Hepatocyte (in vitro differentiated cells): ENCODE measurements around the gene TRNT1. TPM values are rescaled to one million over a fixed set of nuclear protein-coding genes. Genes with fewer than 3 reads are reported as not detected.
A peak's percentile ranks its signal among the peaks of the same experiment; 100 is the strongest.

Experiments used
- DNase-seq: peaks from one replicate; pipeline ENCODE4 v3.0.0-alpha.2; 2016; ENCODE audit warnings: low spot score
- H2AFZ ChIP-seq: fragments of 200-600 bp; sonication (generic); 2 replicates; pipeline ENCODE4 v1.6.0; 2016; ENCODE audit warnings: antibody characterized with exemption, mild to moderate bottlenecking
- H3K27ac ChIP-seq: fragments of 200-600 bp; sonication (generic); 2 replicates; pipeline ENCODE4 v1.5.1; 2016; ENCODE audit warnings: mild to moderate bottlenecking
- H3K27me3 ChIP-seq: fragments of 200-600 bp; sonication (generic); 2 replicates; pipeline ENCODE4 v1.6.1; 2016
- H3K36me3 ChIP-seq: fragments of 200-600 bp; sonication (generic); replicated peaks from 2 replicates; pipeline ENCODE4 v1.5.1; 2016; ENCODE audit warnings: low read depth; ENCODE audit not compliant: insufficient read depth
- H3K4me1 ChIP-seq: fragments of 200-600 bp; sonication (generic); 2 replicates; pipeline ENCODE4 v1.5.1; 2016; ENCODE audit warnings: mild to moderate bottlenecking, moderate library complexity; ENCODE audit not compliant: insufficient read depth
- H3K4me2 ChIP-seq: fragments of 200-600 bp; sonication (generic); 2 replicates; pipeline ENCODE4 v1.6.0; 2016
- H3K4me3 ChIP-seq: fragments of 200-600 bp; sonication (generic); 2 replicates; pipeline ENCODE4 v1.5.1; 2016; ENCODE audit warnings: mild to moderate bottlenecking
- H3K79me2 ChIP-seq: fragments of 200-600 bp; sonication (generic); 2 replicates; pipeline ENCODE4 v1.6.0; 2017; ENCODE audit warnings: mild to moderate bottlenecking
- H3K9me2 ChIP-seq: fragments of 200-600 bp; sonication (generic); replicated peaks from 2 replicates; pipeline ENCODE4 v1.6.0; 2017; ENCODE audit warnings: mild to moderate bottlenecking; ENCODE audit not compliant: insufficient read depth
- H3K9me3 ChIP-seq: fragments of 200-600 bp; sonication (generic); 2 replicates; pipeline ENCODE4 v1.5.1; 2016; ENCODE audit warnings: low read depth, mild to moderate bottlenecking
- H4K20me1 ChIP-seq: fragments of 200-600 bp; sonication (generic); 2 replicates; pipeline ENCODE4 v1.6.0; 2016; ENCODE audit warnings: mild to moderate bottlenecking; ENCODE audit not compliant: insufficient read depth, poor library complexity, severe bottlenecking
- EZH2 ChIP-seq: fragments of 200-600 bp; sonication (generic); IDR thresholded peaks from 2 replicates; pipeline ENCODE4 v1.6.1; 2016; ENCODE audit warnings: antibody characterized with exemption, mild to moderate bottlenecking, borderline replicate concordance
- EZH2phosphoT487 ChIP-seq: fragments of 200-600 bp; sonication (generic); IDR thresholded peaks from one replicate; pipeline ENCODE4 v1.6.1; 2018; ENCODE audit warnings: antibody characterized with exemption, mild to moderate bottlenecking, low read depth, moderate library complexity; ENCODE audit not compliant: unreplicated experiment, severe bottlenecking
- WGBS: methylation state at CpG from one replicate; pipeline ENCODE4 v1.1.6; 2016; ENCODE audit warnings: low lambda C conversion rate; ENCODE audit errors: missing lambda C conversion rate; 5-methylcytosine and 5-hydroxymethylcytosine counted together
- polyA plus RNA-seq: library from polyadenylated mRNA; unstranded; fragments of >200 nt; fragmentation: Nextera tagmentation; extraction: Ambion mirVana; gene quantifications from 2 replicates; pipeline ENCODE4 v1.2.1, GENCODE V29; 2016
- total RNA-seq: library from RNA; depleted of rRNA; stranded (reverse); fragments of >200 nt; gene quantifications from 2 replicates; pipeline ENCODE4 v1.2.3, GENCODE V29; 2014
- TF ChIP-seq, protein P1 (sequence below): fragments of 200-600 bp; sonication (generic); IDR thresholded peaks from 2 replicates; pipeline ENCODE4 v1.5.1; 2016; ENCODE audit warnings: antibody characterized with exemption, mild to moderate bottlenecking; ENCODE audit not compliant: poor library complexity

Gene TRNT1
- total and polyA plus RNA-seq, 2 experiments from 2014 or later: 26.0 to 27.5 TPM

- Histone ChIP-seq H3K9me2 (no peaks in the 10 kb centered on the region), H3K9me3 (no peaks in the 10 kb centered on the region), H3K4me1 (no peaks in the 10 kb centered on the region), H3K27me3 (peaks cover 3% of the 10 kb centered on the region), H3K36me3 (no peaks in the 10 kb centered on the region), H3K4me2 (no peak overlapping the region), H3K27ac (no peak overlapping the region), H2AFZ (no peak overlapping the region), H3K79me2 (no peaks in the 10 kb centered on the region), H4K20me1 (no peaks in the 10 kb centered on the region), H3K4me3 (no peak overlapping the region)
- 50% methylated on average over 2 of the region's 2 CpGs for WGBS
- DNase-seq: no peak
- no peak for TF ChIP-seq EZH2
- TF ChIP-seq, protein P1, sequence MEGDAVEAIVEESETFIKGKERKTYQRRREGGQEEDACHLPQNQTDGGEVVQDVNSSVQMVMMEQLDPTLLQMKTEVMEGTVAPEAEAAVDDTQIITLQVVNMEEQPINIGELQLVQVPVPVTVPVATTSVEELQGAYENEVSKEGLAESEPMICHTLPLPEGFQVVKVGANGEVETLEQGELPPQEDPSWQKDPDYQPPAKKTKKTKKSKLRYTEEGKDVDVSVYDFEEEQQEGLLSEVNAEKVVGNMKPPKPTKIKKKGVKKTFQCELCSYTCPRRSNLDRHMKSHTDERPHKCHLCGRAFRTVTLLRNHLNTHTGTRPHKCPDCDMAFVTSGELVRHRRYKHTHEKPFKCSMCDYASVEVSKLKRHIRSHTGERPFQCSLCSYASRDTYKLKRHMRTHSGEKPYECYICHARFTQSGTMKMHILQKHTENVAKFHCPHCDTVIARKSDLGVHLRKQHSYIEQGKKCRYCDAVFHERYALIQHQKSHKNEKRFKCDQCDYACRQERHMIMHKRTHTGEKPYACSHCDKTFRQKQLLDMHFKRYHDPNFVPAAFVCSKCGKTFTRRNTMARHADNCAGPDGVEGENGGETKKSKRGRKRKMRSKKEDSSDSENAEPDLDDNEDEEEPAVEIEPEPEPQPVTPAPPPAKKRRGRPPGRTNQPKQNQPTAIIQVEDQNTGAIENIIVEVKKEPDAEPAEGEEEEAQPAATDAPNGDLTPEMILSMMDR: no peak
- no peak for TF ChIP-seq EZH2phosphoT487
Measured at GRCh38 chr3:3184876-3185275, 58.1 kb downstream of the TRNT1 start.

DNA sequence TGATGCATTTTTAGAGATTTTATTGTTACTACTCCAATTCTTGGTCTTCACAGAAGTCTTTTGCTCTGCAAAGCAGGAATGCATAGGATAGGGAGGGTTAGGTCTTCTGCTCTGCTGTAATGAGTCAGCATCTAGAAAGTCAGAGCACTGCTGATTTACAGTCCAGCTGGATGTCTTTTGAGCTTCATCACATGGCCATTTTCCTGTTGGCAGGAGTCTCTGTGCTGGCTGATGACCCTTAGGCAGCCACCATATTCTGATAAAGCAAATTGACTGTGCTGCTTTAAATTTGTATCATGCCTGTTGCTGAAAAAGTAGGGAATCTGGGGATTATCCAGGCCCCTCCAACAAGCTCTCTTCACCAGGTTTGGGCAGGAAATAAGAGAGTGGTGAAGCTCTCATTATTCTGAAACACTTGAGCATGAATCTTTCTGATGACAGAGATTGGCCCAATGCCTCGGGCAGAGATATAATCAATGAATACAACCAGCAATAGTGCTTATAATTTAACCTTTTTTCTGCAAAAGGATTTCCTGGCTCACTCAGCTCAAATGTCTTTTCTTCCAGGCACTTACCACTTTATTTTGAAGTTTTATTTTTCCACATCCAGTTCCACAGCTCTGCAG lies 62.5 kb downstream of the TRNT1 start:
- Histone ChIP-seq H3K9me2 (no peaks in the 10 kb centered on the region), H3K4me2 (no peak overlapping the region), H3K79me2 (no peaks in the 10 kb centered on the region), H3K27me3 (peaks cover 6% of the 10 kb centered on the region), H4K20me1 (no peaks in the 10 kb centered on the region), H3K4me3 (no peak overlapping the region), H3K36me3 (no peaks in the 10 kb centered on the region), H3K9me3 (no peaks in the 10 kb centered on the region), H2AFZ (no peak overlapping the region), H3K4me1 (no peaks in the 10 kb centered on the region), H3K27ac (no peak overlapping the region)
- 44% methylated on average over 1 of the region's 1 CpG for WGBS
- DNase-seq: peak; percentile 10
- TF ChIP-seq, protein P1: no peak
- no peak for TF ChIP-seq EZH2phosphoT487
- TF ChIP-seq EZH2: no peak

DNA sequence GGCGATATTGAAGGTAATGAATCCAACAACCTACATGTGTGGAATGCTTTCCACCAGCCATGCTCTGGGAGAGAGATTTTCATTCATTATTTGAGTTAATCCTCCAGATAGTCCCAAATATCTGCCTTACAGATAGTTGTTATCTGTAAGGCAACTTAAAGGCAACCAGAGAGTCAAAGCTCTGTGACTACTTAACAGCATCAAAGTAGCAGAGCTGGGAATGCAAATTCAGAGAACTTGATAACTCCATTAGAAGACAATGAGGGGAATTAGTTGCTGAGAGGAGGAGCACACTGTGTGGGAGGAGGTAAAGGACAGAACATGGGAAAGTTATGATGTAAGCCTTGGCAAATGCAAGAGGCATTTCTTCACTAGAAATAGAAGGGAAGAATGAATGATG lies 63.2 kb downstream of the TRNT1 start:
- H2AFZ ChIP-seq: no peak overlapping the region
- H3K4me2 ChIP-seq: no peak overlapping the region
- 68% methylated on average over 1 of the region's 1 CpG for WGBS
- no peaks in the 10 kb centered on the region for H3K36me3 ChIP-seq
- H3K4me3 ChIP-seq: no peak overlapping the region
- no peaks in the 10 kb centered on the region for H4K20me1 ChIP-seq
- H3K4me1 ChIP-seq: no peaks in the 10 kb centered on the region
- no peak overlapping the region for H3K27ac ChIP-seq
- H3K9me3 ChIP-seq: no peaks in the 10 kb centered on the region
- no peak for TF ChIP-seq EZH2
- peaks cover 6% of the 10 kb centered on the region for H3K27me3 ChIP-seq
- H3K9me2 ChIP-seq: no peaks in the 10 kb centered on the region
- no peak for DNase-seq
- no peaks in the 10 kb centered on the region for H3K79me2 ChIP-seq

DNA sequence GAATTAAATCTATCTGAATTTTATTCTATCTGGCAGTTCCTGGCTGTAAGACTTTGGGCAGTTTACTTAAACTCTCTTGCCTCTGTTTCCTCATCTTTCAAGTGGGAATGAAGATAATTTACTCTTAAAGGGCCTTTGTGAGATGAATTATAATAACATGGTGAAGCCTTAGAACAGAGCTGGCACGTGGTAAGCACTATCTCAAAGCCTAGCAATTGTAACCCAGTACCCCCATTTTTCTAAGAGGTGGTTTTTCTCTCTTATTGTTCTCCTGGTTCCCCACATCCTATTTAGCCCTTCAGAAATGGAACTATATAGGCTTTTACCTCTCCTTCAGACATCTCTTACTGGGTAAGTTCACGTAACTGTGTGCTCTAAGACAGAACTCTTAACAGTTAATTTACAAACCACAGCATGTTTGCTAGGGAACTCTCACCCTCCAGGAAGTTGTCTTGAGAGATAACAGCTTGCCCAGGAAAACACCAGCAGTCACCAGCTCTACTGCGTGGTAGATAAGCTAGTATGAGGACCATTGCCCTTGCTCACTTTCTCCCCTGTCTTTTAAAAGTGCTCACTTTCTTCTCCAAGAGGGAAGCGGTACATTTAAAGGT lies 65.0 kb downstream of the TRNT1 start:
- Histone ChIP-seq H3K79me2 (no peaks in the 10 kb centered on the region), H3K4me3 (no peak overlapping the region), H3K4me1 (no peaks in the 10 kb centered on the region), H3K27ac (no peak overlapping the region), H3K36me3 (no peaks in the 10 kb centered on the region), H4K20me1 (no peaks in the 10 kb centered on the region), H2AFZ (no peak overlapping the region), H3K9me3 (no peaks in the 10 kb centered on the region), H3K4me2 (no peak overlapping the region), H3K27me3 (peaks cover 6% of the 10 kb centered on the region), H3K9me2 (no peaks in the 10 kb centered on the region)
- WGBS: 21% methylated on average over 4 of the region's 4 CpGs
- peak; percentile 46 for DNase-seq
- TF ChIP-seq EZH2: no peak
- no peak for TF ChIP-seq EZH2phosphoT487
- TF ChIP-seq, protein P1: no peak
